Heart right ventricle (tissue), 16 donors: Measurements from ENCODE around the gene ALPL. TPM values are rescaled to one million over a fixed set of nuclear protein-coding genes. Genes with fewer than 3 reads are reported as not detected.

ENCODE experiments used
- ATAC-seq, 8 donors: fragments of 200-7000 bp; cut with Tn5 transposase; one replicate each; pipeline ENCODE4 v1.9.1; 2020; ENCODE audit warnings: mild to moderate bottlenecking in 8 of 8, moderate library complexity in 8 of 8, moderate number of reproducible peaks in 1 of 8
- DNase-seq, 2 donors: peaks; one replicate each; pipeline ENCODE4 v3.0.0-alpha.2; 2020
- H3K27ac ChIP-seq, 10 donors: fragments of 200-600 bp; sonication (generic) in 2 of 10; one replicate each; pipeline versions ENCODE4 v1.5.0 to v1.8.0; 2020 to 2022; ENCODE audit warnings: mild to moderate bottlenecking in 3 of 10
- H3K27me3 ChIP-seq, 7 donors: fragments of 200-600 bp; one replicate each; pipeline ENCODE4 v1.8.0; 2021 to 2022; ENCODE audit warnings: mild to moderate bottlenecking in 2 of 7
- H3K36me3 ChIP-seq, 9 donors: fragments of 200-600 bp; sonication (generic) in 1 of 9; one replicate each; pipeline versions ENCODE4 v1.5.0 to v1.8.0; 2020 to 2022; ENCODE audit warnings: mild to moderate bottlenecking in 2 of 9
- H3K4me1 ChIP-seq, 9 donors: fragments of 200-600 bp; sonication (generic) in 1 of 9; one replicate each; pipeline versions ENCODE4 v1.5.0 to v1.8.0; 2020 to 2022; ENCODE audit warnings: mild to moderate bottlenecking in 4 of 9
- H3K4me3 ChIP-seq, 10 donors: fragments of 200-600 bp; sonication (generic) in 2 of 10; one replicate each; pipeline versions ENCODE4 v1.5.0 to v1.8.0; 2020 to 2022; ENCODE audit warnings: mild to moderate bottlenecking in 7 of 10, moderate library complexity in 2 of 10
- H3K9me3 ChIP-seq, 11 donors: fragments of 200-600 bp in 10 of 11; sonication (generic) in 2 of 11; one replicate each; pipeline versions ENCODE4 v1.5.0 to v1.8.0; 2013 to 2022; ENCODE audit warnings: mild to moderate bottlenecking in 2 of 11, control low read depth in 1 of 11, moderate library complexity in 1 of 11
- WGBS, 2 donors: extraction: QIAGEN DNeasy Blood & Tissue Kit; methylation state at CpG; one replicate each; pipeline ENCODE4 v1.1.7; 2013; ENCODE audit warnings: inconsistent platforms in 1 of 2; 5-methylcytosine and 5-hydroxymethylcytosine counted together
- intact Hi-C, 10 donors: fragments of 100-400 bp; cut with DNase I; formaldehyde crosslinking; loops; one replicate each; pipeline versions ENCODE4 v1.11.1 to v1.14.2; 2022
- polyA plus RNA-seq, 2 donors: library from polyadenylated mRNA; stranded (reverse); fragments of 200-250 nt; gene quantifications; one replicate each; pipeline ENCODE4 v1.2.3, GENCODE V29; 2013
- total RNA-seq, 10 donors: library from RNA; stranded (reverse); fragmentation: NEBNext Ultra II Directional in 3 of 10; extraction: Animal tissue kit (Norgen Biotek cat#: 25700) in 3 of 10; gene quantifications; one replicate each; pipeline versions ENCODE4 v1.2.1 to v1.2.4, GENCODE V29; 2021 to 2023
- TF ChIP-seq, protein P1 (sequence below), 9 donors: fragments of 200-600 bp; sonication (generic) in 2 of 9; IDR thresholded peaks; one replicate each; pipeline versions ENCODE4 v1.5.0 to v1.8.0; 2021 to 2022; ENCODE audit warnings: antibody characterized with exemption in 9 of 9, mild to moderate bottlenecking in 5 of 9, moderate library complexity in 1 of 9
- donor health status: Arrhythmogenic right ventricular cardiomyopathy.
- donor health status: ischemic (EF 13 %, LVEDD 7.1; RV severe dilation, severe dysfunction).
- donor health status: healthy with polysubstance abuse.
- donor health status: DM: no; HTN: yes; CAD: no.
- donor health status: DM: no; HTN: no; CAD: no.
- donor health status: ischemic (EF 25% LVEDD 6.9; RV normal size, moderate dysfunction).
- donor health status: ischemic (EF 25% LVEDD 5.7; RV mildly dilated, moderate dysfunction).
- donor health status: healthy.
- donor health status: DM: yes; HTN: yes; CAD: no.
- donor health status: Ischemic cardiomyopathy.
- donor health status: ischemic (EF 35%, LVEDD 5.7; RV mildly dilated, moderate dysfunction).
- donor health status: nonischemic (EF 11% LVEDD 7.7; RV severe dilation, severe dysfunction).
- donor health status: DM: yes; HTN: yes; CAD: no.
- donor health status: PGD.
- donor health status: ischemic (EF 29% LVEDD 5.4; RV normal size, mild dysfunction).
- donor health status: nonischemic (EF 23%, LVEDD 6.1; RV moderate dilation, normal function).

Gene ALPL
- total and polyA plus RNA-seq, 12 donors, result 7.1 to 21.1 (median 9.3) TPM

GRCh38 chr1:21572735-21573277, 63.6 kb downstream of the ALPL start:
- DNase-seq (no peak), ATAC-seq (no peak)
- 88 to 91% methylated on average over 13 of the region's 13 CpGs for WGBS, 2 donors
- Histone ChIP-seq H3K9me3 (peaks cover 0 to 8% (median 0%) of the 10 kb centered on the region in 11 donors), H3K4me1 (peaks cover 13 to 27% (median 25%) of the 10 kb centered on the region in 9 donors), H3K27ac (peak overlapping the region in 1 of 10 donors; percentile 83), H3K27me3 (peaks cover 0 to 14% (median 0%) of the 10 kb centered on the region in 7 donors), H3K36me3 (no peaks in the 10 kb centered on the region), H3K4me3 (no peak overlapping the region)
- TF ChIP-seq, protein P1, sequence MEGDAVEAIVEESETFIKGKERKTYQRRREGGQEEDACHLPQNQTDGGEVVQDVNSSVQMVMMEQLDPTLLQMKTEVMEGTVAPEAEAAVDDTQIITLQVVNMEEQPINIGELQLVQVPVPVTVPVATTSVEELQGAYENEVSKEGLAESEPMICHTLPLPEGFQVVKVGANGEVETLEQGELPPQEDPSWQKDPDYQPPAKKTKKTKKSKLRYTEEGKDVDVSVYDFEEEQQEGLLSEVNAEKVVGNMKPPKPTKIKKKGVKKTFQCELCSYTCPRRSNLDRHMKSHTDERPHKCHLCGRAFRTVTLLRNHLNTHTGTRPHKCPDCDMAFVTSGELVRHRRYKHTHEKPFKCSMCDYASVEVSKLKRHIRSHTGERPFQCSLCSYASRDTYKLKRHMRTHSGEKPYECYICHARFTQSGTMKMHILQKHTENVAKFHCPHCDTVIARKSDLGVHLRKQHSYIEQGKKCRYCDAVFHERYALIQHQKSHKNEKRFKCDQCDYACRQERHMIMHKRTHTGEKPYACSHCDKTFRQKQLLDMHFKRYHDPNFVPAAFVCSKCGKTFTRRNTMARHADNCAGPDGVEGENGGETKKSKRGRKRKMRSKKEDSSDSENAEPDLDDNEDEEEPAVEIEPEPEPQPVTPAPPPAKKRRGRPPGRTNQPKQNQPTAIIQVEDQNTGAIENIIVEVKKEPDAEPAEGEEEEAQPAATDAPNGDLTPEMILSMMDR (IDR thresholded peaks at IDR 0.05), result no peak
- intact Hi-C loops, result loop anchor here in 9 of 10 donors (2.0 to 10.0 kb wide), 9 partner anchors 61 to 328 kb away; partner anchors contain the start of gene ALPL (in 2 of the 9)

DNA sequence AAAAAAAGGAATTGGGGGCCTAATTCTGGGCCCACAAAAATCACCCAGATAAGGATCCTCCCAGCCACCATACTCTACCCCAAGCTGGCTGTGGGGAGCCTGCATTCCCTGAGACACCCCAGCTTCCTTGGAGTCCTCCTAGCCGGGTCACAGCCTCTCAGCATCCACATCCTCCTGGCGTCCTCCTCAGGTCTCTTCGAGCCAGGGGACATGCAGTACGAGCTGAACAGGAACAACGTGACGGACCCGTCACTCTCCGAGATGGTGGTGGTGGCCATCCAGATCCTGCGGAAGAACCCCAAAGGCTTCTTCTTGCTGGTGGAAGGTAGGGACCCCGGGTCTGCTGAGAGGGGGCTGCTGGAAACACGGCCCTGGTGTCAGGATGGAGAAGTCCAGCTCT, 64.3 kb downstream of the ALPL start:
- TF ChIP-seq, protein P1 (IDR thresholded peaks at IDR 0.05), result no peak
- WGBS, 2 donors, result 52 to 56% methylated on average over 11 of the region's 11 CpGs
- Histone ChIP-seq H3K27ac (peak overlapping the region in 7 of 10 donors; percentile 49 to 92 (median 75)), H3K4me1 (peaks cover 13 to 27% (median 25%) of the 10 kb centered on the region in 9 donors), H3K27me3 (peaks cover 0 to 14% (median 0%) of the 10 kb centered on the region in 7 donors), H3K9me3 (peaks cover 0 to 8% (median 0%) of the 10 kb centered on the region in 11 donors), H3K4me3 (no peak overlapping the region), H3K36me3 (no peaks in the 10 kb centered on the region)
- ATAC-seq (peak in 2 of 8 donors; percentile 3 to 21), DNase-seq (no peak)
- intact Hi-C loops, result loop anchor here in 9 of 10 donors (2.0 to 10.0 kb wide), 9 partner anchors 61 to 329 kb away; partner anchors contain the start of gene ALPL (in 2 of the 9)

- peak; percentile 88 to 93 (median 92) for ATAC-seq
- peaks cover 0 to 8% (median 0%) of the 10 kb centered on the region in 11 donors for H3K9me3 ChIP-seq
- H3K36me3 ChIP-seq, result no peaks in the 10 kb centered on the region
- peak; percentile 84 to 90 for DNase-seq
- TF ChIP-seq, protein P1 (IDR thresholded peaks at IDR 0.05), result peak; percentile 44 to 82 (median 68)
- peak overlapping the region in 3 of 10 donors; percentile 13 to 21 (median 17) for H3K4me3 ChIP-seq
- peaks cover 0 to 14% (median 0%) of the 10 kb centered on the region in 7 donors for H3K27me3 ChIP-seq
- intact Hi-C loops, result loop anchor here (1.0 to 10.0 kb wide), 16 partner anchors 35 to 329 kb away; partner anchors contain the start of gene ALPL (in 6 of the 10)
- H3K4me1 ChIP-seq, result peaks cover 13 to 27% (median 25%) of the 10 kb centered on the region in 9 donors
- WGBS, 2 donors, result 7 to 9% methylated on average over 11 of the region's 11 CpGs
- peak overlapping the region in 9 of 10 donors; percentile 68 to 92 (median 83) for H3K27ac ChIP-seq
Measured at GRCh38 chr1:21573971-21574465, 64.8 kb downstream of the ALPL start.

DNA sequence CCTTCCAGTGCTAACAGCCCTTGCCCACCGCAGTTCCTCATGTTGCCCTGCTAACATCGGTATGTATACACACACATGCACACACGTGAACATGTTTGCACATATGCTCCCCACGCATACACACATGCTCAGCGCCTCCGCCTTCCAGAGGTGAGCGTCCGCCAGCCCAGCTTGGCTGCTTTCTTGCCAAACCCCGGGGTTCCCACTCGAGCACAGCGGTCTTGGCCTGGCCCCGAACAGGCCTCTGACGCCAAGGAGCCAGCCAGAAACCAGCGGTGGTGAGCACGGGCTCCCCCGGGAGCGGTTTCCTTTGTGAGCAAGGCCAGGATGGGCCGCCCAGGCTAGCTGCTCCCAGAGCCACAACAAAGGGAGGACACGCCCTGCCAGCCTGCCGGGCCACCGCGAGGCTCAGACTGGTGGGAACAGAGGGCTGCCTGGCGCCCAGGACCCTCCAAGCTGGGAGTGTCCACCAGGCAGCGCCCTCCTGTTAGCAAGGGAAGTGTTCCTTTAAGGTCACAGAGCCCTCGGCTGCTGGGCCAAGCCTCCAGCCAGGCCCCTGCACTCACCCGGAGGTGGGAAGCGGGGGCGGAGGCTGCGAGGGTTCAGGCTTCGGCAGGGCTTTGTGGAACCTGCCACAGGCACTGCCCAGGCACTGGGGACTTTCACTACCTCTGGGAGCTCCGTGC, 65.4 kb downstream of the ALPL start:
- ATAC-seq (peak; percentile 71 to 92 (median 84)), DNase-seq (peak; percentile 82 to 84)
- peak overlapping the region; percentile 62 to 92 (median 82) for H3K27ac ChIP-seq
- H3K27me3 ChIP-seq, result peaks cover 0 to 14% (median 0%) of the 10 kb centered on the region in 7 donors
- H3K4me1 ChIP-seq, result peaks cover 13 to 27% (median 25%) of the 10 kb centered on the region in 9 donors
- intact Hi-C loops, result loop anchor here (1.0 to 10.0 kb wide), 16 partner anchors 36 to 330 kb away; partner anchors contain the start of gene ALPL (in 4 of the 10)
- peak overlapping the region in 3 of 10 donors; percentile 13 to 21 (median 17) for H3K4me3 ChIP-seq
- H3K9me3 ChIP-seq, result peaks cover 0 to 8% (median 0%) of the 10 kb centered on the region in 11 donors
- TF ChIP-seq, protein P1 (IDR thresholded peaks at IDR 0.05), result peak in 4 of 9 donors; percentile 15 to 51 (median 38)
- no peaks in the 10 kb centered on the region for H3K36me3 ChIP-seq
- WGBS, 2 donors, result 16 to 17% methylated on average over 31 of the region's 31 CpGs
